GM13976 (cell line): Measurements from ENCODE around the gene ADCY3.

Experiments
- DNase-seq: peaks from one replicate; pipeline ENCODE4 v3.0.0; 2012; ENCODE audit warnings: low spot score
- CTCF ChIP-seq: IDR thresholded peaks from 2 replicates; pipeline ENCODE4 v1.5.1; 2012; ENCODE audit warnings: borderline replicate concordance, mild to moderate bottlenecking; ENCODE audit not compliant: insufficient read depth; ENCODE audit errors: extremely low read depth, missing control alignments, control extremely low read depth
- in situ Hi-C: fragments of 300-500 bp; cut with MboI; formaldehyde crosslinking; loops from one replicate; pipeline ENCODE4 v1.12.0; 2022; ENCODE audit warnings: low sequenced_read_pairs, mixed read lengths, inconsistent platforms; ENCODE audit not compliant: unreplicated experiment

ADCY3 gene

GRCh38 chr2:24913911-24914310 lies 6.1 kb downstream of the ADCY3 start:
- DNase-seq: no peak

GRCh38 chr2:24912986-24913385 lies 7.1 kb downstream of the ADCY3 start:
- in situ Hi-C loops: no loop called here
- no peak for DNase-seq
- no peak for TF ChIP-seq CTCF

More at GRCh38 chr2:24913911-24914310, 6.1 kb downstream of the ADCY3 start:
- no peak for TF ChIP-seq CTCF
- in situ Hi-C loops: no loop called here

GRCh38 chr2:24912523-24912922 lies 7.5 kb downstream of the ADCY3 start:
- in situ Hi-C loops: no loop called here
- no peak for DNase-seq
- no peak for TF ChIP-seq CTCF

- no peak for TF ChIP-seq CTCF
- in situ Hi-C loops: no loop called here
- no peak for DNase-seq
These were observed 9.8 kb downstream of the ADCY3 start for GRCh38 chr2:24910245-24910644.

GRCh38 chr2:24909555-24910177 lies 10.4 kb downstream of the ADCY3 start:
- no peak for DNase-seq
- in situ Hi-C loops: no loop called here
- TF ChIP-seq CTCF: no peak

- in situ Hi-C loops: no loop called here
These were observed 11.6 kb downstream of the ADCY3 start for GRCh38 chr2:24908461-24908901.

More at GRCh38 chr2:24908461-24908901, 11.6 kb downstream of the ADCY3 start:
- DNase-seq: no peak
- TF ChIP-seq CTCF: no peak
